Measurements from ENCODE around the gene SLC37A2.
"Not testable (repeated sequence)": the region's sequence is repeated elsewhere in the genome, so short reads cannot be mapped to it uniquely, and the experiment has no call there.

SLC37A2 gene

DNA sequence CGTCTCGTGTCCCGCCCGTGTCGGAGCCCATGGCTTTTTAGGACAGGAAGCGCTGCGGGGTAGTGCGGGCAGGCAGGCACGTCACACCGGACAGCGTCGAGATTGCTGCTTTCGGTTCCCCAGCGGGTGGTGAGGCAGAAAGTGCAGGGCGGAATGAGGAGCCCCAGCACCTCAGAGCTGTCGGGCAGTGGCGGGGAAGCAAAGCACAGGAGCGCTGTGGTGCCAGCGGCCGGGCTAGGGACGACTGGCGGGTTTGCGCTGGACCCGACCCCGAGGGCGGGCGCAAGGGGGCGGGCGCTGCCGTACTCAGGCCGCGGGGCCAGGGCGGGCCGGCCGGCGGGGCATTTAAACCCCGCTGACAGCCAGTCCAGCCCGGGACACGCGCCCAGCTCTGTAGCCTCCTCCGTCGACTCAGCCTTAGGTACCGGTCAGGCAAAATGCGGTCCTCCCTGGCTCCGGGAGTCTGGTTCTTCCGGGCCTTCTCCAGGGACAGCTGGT is at the start of gene SLC37A2:
Gene SLC37A2, plus strand, starts transcription at position 375 of the 498 bp plus-strand sequence. Its CDS starts 63 bp downstream, at position 438.
- H3K4me3 ChIP-seq (ENCODE audit: low read depth, low read length) = peak within 1 kb of the TSS; percentile 57
- DNase-seq (ENCODE audit: low read depth) = peak; percentile 5
- in situ Hi-C loops (cut with HindIII; ENCODE audit: low sequenced_read_pairs) = no loop called here
- no peak for TF ChIP-seq CTCF (IDR thresholded peaks at IDR 0.05; ENCODE audit: low read depth, low read length, missing control alignments)

GRCh38 chr11:125016413-125016812 is 46.7 kb upstream of the SLC37A2 start:
- in situ Hi-C loops (cut with HindIII; ENCODE audit: low sequenced_read_pairs) = no loop called here
- no peak for TF ChIP-seq CTCF (IDR thresholded peaks at IDR 0.05; ENCODE audit: low read depth, low read length, missing control alignments)

DNA sequence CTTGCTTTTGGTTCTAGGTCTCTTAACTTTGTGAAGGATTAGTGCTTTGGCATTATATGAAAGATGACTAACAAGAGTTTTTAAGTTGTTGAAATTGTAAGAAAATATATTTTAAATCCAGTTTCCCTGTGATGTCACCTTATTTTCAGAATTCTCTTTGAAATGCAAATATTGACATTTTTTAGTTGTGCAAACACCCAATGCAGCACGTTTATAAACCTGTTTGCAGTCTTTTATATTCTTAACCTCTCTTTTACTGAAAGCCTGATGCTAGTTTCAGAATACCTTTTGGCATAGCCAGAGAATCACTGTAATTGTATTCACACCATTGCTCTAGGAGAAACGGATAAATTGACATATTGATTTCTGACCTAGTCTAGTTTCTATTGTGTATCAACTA is 42.8 kb upstream of the SLC37A2 start:
- no peak for DNase-seq (ENCODE audit: low read depth)
- no peak overlapping the region for H3K4me3 ChIP-seq (ENCODE audit: low read depth, low read length)
- in situ Hi-C loops (cut with HindIII; ENCODE audit: low sequenced_read_pairs) = no loop called here
- TF ChIP-seq CTCF (IDR thresholded peaks at IDR 0.05; ENCODE audit: low read depth, low read length, missing control alignments) = no peak

More at GRCh38 chr11:125016413-125016812, 46.7 kb upstream of the SLC37A2 start:
- no peak overlapping the region for H3K4me3 ChIP-seq (ENCODE audit: low read depth, low read length)
- DNase-seq (ENCODE audit: low read depth) = no peak

GRCh38 chr11:125022551-125022950 is 40.6 kb upstream of the SLC37A2 start:
- in situ Hi-C loops (cut with HindIII; ENCODE audit: low sequenced_read_pairs) = no loop called here
- no peak overlapping the region for H3K4me3 ChIP-seq (ENCODE audit: low read depth, low read length)
- TF ChIP-seq CTCF (IDR thresholded peaks at IDR 0.05; ENCODE audit: low read depth, low read length, missing control alignments) = no peak
- no peak for DNase-seq (ENCODE audit: low read depth)

GRCh38 chr11:125025968-125026367 is 37.1 kb upstream of the SLC37A2 start:
- DNase-seq (ENCODE audit: low read depth) = no peak
- in situ Hi-C loops (cut with HindIII; ENCODE audit: low sequenced_read_pairs) = no loop called here
- no peak overlapping the region for H3K4me3 ChIP-seq (ENCODE audit: low read depth, low read length)
- no peak for TF ChIP-seq CTCF (IDR thresholded peaks at IDR 0.05; ENCODE audit: low read depth, low read length, missing control alignments)

DNA sequence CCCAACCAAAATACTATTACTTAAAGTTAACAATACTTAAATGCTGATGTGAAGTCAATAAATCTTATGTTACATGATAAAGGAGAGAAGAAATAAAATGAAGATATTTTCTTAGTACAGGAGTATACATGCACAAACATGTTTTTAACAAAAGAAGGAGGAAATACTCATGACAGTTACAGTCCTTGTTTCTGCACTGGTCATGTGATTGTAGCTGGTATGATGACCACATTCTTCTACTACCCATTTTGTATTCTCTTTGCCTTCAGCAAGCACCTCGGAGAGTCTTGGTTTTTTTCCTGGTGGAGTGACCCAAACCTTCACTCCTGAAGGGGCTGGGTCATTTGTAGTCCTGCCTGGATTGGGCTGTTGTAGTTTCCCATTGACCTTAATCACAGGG is 33.7 kb upstream of the SLC37A2 start:
- DNase-seq (ENCODE audit: low read depth); H3K4me3 ChIP-seq (ENCODE audit: low read depth, low read length); in situ Hi-C loops (cut with HindIII; ENCODE audit: low sequenced_read_pairs): not testable (repeated sequence)

- peak; percentile 16 for DNase-seq (ENCODE audit: low read depth)
- no peak for TF ChIP-seq CTCF (IDR thresholded peaks at IDR 0.05; ENCODE audit: low read depth, low read length, missing control alignments)
- H3K4me3 ChIP-seq (ENCODE audit: low read depth, low read length) = no peak overlapping the region
- in situ Hi-C loops (cut with HindIII; ENCODE audit: low sequenced_read_pairs) = no loop called here
Observed at GRCh38 chr11:125036933-125037332, 26.2 kb upstream of the SLC37A2 start.
